ENCODE results near the gene ZNF155. TPM values are rescaled to one million over a fixed set of nuclear protein-coding genes. Genes with fewer than 3 reads are reported as not detected.
A peak's percentile ranks its signal among the peaks of the same experiment; 100 is the strongest.

ZNF155 gene
- 2.1 and 3.8 TPM in 2 replicates for polyA plus RNA-seq (2012; rRNA removed)
- 2.0 and 2.2 TPM in 2 replicates for polyA plus RNA-seq (2012; cell fraction: cytosol; rRNA removed)
- 2.9 and 8.9 TPM in 2 replicates for polyA plus RNA-seq (2012; cell fraction: nucleus; rRNA removed)

- WGBS (ENCODE audit: low lambda C conversion rate), result 1% methylated on average over 31 of the region's 40 CpGs
- H3F3A ChIP-seq (replicated peaks; ENCODE audit: insufficient read depth), result peaks cover 7% of the 10 kb centered on the region
- no peak for TF ChIP-seq FOXM1 (IDR thresholded peaks at IDR 0.05; ENCODE audit: low read depth)
- no peak for TF ChIP-seq TCF12 (IDR thresholded peaks at IDR 0.05)
- peak; percentile 77 for TF ChIP-seq GABPA (IDR thresholded peaks at IDR 0.05; ENCODE audit: low read depth)
- TF ChIP-seq MAX (IDR thresholded peaks at IDR 0.05; ENCODE audit: low read depth), result peak; percentile 57; the same call in 1 of the 2 replicates
- peak; percentile 38; the same call in 1 of the 2 replicates for TF ChIP-seq MXI1 (IDR thresholded peaks at IDR 0.05; ENCODE audit: low read depth, low read length)
- no peak for TF ChIP-seq USF2 (IDR thresholded peaks at IDR 0.05; ENCODE audit: borderline replicate concordance, low read depth, low read length)
- peak; percentile 65; the same call in 1 of the 2 replicates for TF ChIP-seq POLR2AphosphoS5 (IDR thresholded peaks at IDR 0.05; ENCODE audit: low read depth, low read length)
- TF ChIP-seq MEF2A (IDR thresholded peaks at IDR 0.05; ENCODE audit: borderline replicate concordance, low read depth), result no peak
- 0 out of 2 replicates have a peak, but pooled peaks have one; percentile 6 for TF ChIP-seq SIN3A (IDR thresholded peaks at IDR 0.05; ENCODE audit: borderline replicate concordance, low read depth, low read length)
- TF ChIP-seq EZH2phosphoT487 (IDR thresholded peaks at IDR 0.05; ENCODE audit: borderline replicate concordance, low read depth), result no peak
- peak; percentile 91 for TF ChIP-seq ZBTB33 (IDR thresholded peaks at IDR 0.05; ENCODE audit: borderline replicate concordance, low read depth)
- peak; percentile 83 for TF ChIP-seq ELF1 (IDR thresholded peaks at IDR 0.05)
- peak; percentile 81 for TF ChIP-seq NFIC (IDR thresholded peaks at IDR 0.05; ENCODE audit: borderline replicate concordance)
- TF ChIP-seq GATA2 (CRISPR knock-in tag; IDR thresholded peaks at IDR 0.05), result no peak
- TF ChIP-seq TAF1 (IDR thresholded peaks at IDR 0.05; ENCODE audit: borderline replicate concordance, low read depth, low read length), result peak; percentile 48; the same call in 1 of the 2 replicates
- TF ChIP-seq FOXJ3 (CRISPR knock-in tag; IDR thresholded peaks at IDR 0.05), result no peak
- peak; percentile 68; the same call in 1 of the 2 replicates for TF ChIP-seq YY1 (IDR thresholded peaks at IDR 0.05; ENCODE audit: low read depth)
- TF ChIP-seq PBX3 (IDR thresholded peaks at IDR 0.05), result no peak
- peak; percentile 60 for TF ChIP-seq NRF1 (IDR thresholded peaks at IDR 0.05; ENCODE audit: low read depth, low read length)
- TF ChIP-seq CHD2 (IDR thresholded peaks at IDR 0.05; ENCODE audit: low read length, partially characterized antibody), result peak; percentile 97
- peak within 1 kb of the TSS; percentile 69 to 82 for H3K4me3 ChIP-seq (ENCODE audit: low read depth in 2 of 2, low read length in 1 of 2)
- ChIA-PET POLR2A (interaction anchor here (0.8 to 1.0 kb wide), 2 partner anchors 33 to 67 kb away, joined by 3 to 5 read pairs; partner anchors contain the start of gene ZNF221), CTCF (no interaction called here)
- H4K20me1 ChIP-seq (ENCODE audit: insufficient read depth), result no peaks in the 10 kb centered on the region
- peaks cover 0 to 2% of the 10 kb centered on the region in 2 experiments; a peak in 1 of 4 replicates for H3K4me1 ChIP-seq (ENCODE audit: control insufficient read depth in 1 of 2, insufficient read depth in 2 of 2, low read depth in 1 of 2, low read length in 1 of 2)
- H3K27ac ChIP-seq (ENCODE audit: low read depth in 2 of 2, low read length in 1 of 2), result peak within 1 kb of the TSS; percentile 22 to 51; a peak in 2 of 4 replicates
- no peaks in the 10 kb centered on the region for H3K9me2 ChIP-seq
- H3K9ac ChIP-seq, result peak within 1 kb of the TSS; percentile 57
- 0 out of 2 replicates have a peak, but pooled peaks cover 8% of the 10 kb centered on the region for H3K9me3 ChIP-seq
- peak within 1 kb of the TSS; percentile 78 for H3K4me2 ChIP-seq
- DNase-seq, result peak; percentile 82
- no peaks in the 10 kb centered on the region for H3K27me3 ChIP-seq (ENCODE audit: insufficient read depth)
- peak within 1 kb of the TSS; percentile 88 for H2AFZ ChIP-seq (ENCODE audit: low read depth)
- H3K79me2 ChIP-seq (ENCODE audit: insufficient read depth), result peaks cover 14% of the 10 kb centered on the region; the same call in 1 of the 2 replicates
- H3K36me3 ChIP-seq (replicated peaks in 1 of 2; ENCODE audit: control insufficient read depth in 1 of 2, insufficient read depth in 2 of 2, low read length in 1 of 2), result peaks cover 8% of the 10 kb centered on the region in 2 experiments
These were observed at the start of gene ZNF155 for GRCh38 chr19:43983912-43984686. TSS of gene ZNF155 (plus strand) at chr19:43984188. CDS start at chr19:43988544, 4,356 bp downstream.

Measured in SK-N-SH (cell line).